Measurements from ENCODE around the gene HOXD9. TPM values are rescaled to one million over a fixed set of nuclear protein-coding genes. Genes with fewer than 3 reads are reported as not detected.

Gene HOXD9
- total RNA-seq, 1 donor from 2014 or later = not detected

GRCh38 chr2:176088937-176089842 is 33.3 kb upstream of the HOXD9 start:
- intact Hi-C loops (cut with micrococcal nuclease) = no loop called here
- no peaks in the 10 kb centered on the region for H3K9me3 Mint-ChIP-seq
- no peak for DNase-seq (ENCODE audit: low spot score)
- no peak overlapping the region for H3K27ac Mint-ChIP-seq
- H3K27me3 Mint-ChIP-seq (ENCODE audit: low read depth) = peaks cover 82% of the 10 kb centered on the region
- no peak overlapping the region for H3K4me3 Mint-ChIP-seq (ENCODE audit: low read depth)
- H3K4me1 Mint-ChIP-seq (ENCODE audit: low read depth) = peaks cover 10% of the 10 kb centered on the region
- no peaks in the 10 kb centered on the region for H3K36me3 Mint-ChIP-seq (ENCODE audit: low read depth)

GRCh38 chr2:176089843-176090395 is 32.6 kb upstream of the HOXD9 start:
- peaks cover 10% of the 10 kb centered on the region for H3K4me1 Mint-ChIP-seq (ENCODE audit: low read depth)
- no peak overlapping the region for H3K27ac Mint-ChIP-seq
- no peaks in the 10 kb centered on the region for H3K9me3 Mint-ChIP-seq
- intact Hi-C loops (cut with micrococcal nuclease) = no loop called here
- H3K27me3 Mint-ChIP-seq (ENCODE audit: low read depth) = peaks cover 82% of the 10 kb centered on the region
- no peak for DNase-seq (ENCODE audit: low spot score)
- no peak overlapping the region for H3K4me3 Mint-ChIP-seq (ENCODE audit: low read depth)
- no peaks in the 10 kb centered on the region for H3K36me3 Mint-ChIP-seq (ENCODE audit: low read depth)

- Mint-ChIP-seq H3K4me1 (ENCODE audit: low read depth) (peaks cover 10% of the 10 kb centered on the region), H3K36me3 (ENCODE audit: low read depth) (no peaks in the 10 kb centered on the region), H3K27ac (no peak overlapping the region), H3K27me3 (ENCODE audit: low read depth) (peaks cover 86% of the 10 kb centered on the region), H3K9me3 (no peaks in the 10 kb centered on the region), H3K4me3 (ENCODE audit: low read depth) (no peak overlapping the region)
- no peak for DNase-seq (ENCODE audit: low spot score)
- intact Hi-C loops (cut with micrococcal nuclease) = no loop called here
Observed at GRCh38 chr2:176090862-176091261, 31.7 kb upstream of the HOXD9 start.

- intact Hi-C loops (cut with micrococcal nuclease) = no loop called here
Observed at GRCh38 chr2:176091329-176092258, 30.9 kb upstream of the HOXD9 start.

GRCh38 chr2:176092270-176093144 is 30.0 kb upstream of the HOXD9 start, which contains the start of gene HOXD13:
TSS of gene HOXD13 (plus strand) at chr2:176092721. CDS start at chr2:176092891, 170 bp downstream.
- Mint-ChIP-seq H3K27me3 (ENCODE audit: low read depth) (peaks cover 89% of the 10 kb centered on the region), H3K4me1 (ENCODE audit: low read depth) (peaks cover 19% of the 10 kb centered on the region), H3K27ac (no peak within 1 kb of the TSS), H3K9me3 (no peaks in the 10 kb centered on the region), H3K4me3 (ENCODE audit: low read depth) (no peak within 1 kb of the TSS), H3K36me3 (ENCODE audit: low read depth) (no peaks in the 10 kb centered on the region)
- intact Hi-C loops (cut with micrococcal nuclease) = no loop called here
- no peak for DNase-seq (ENCODE audit: low spot score)

More at GRCh38 chr2:176091329-176092258, 30.9 kb upstream of the HOXD9 start:
- Mint-ChIP-seq H3K9me3 (no peaks in the 10 kb centered on the region), H3K36me3 (ENCODE audit: low read depth) (no peaks in the 10 kb centered on the region), H3K4me1 (ENCODE audit: low read depth) (peaks cover 12% of the 10 kb centered on the region), H3K27me3 (ENCODE audit: low read depth) (peaks cover 88% of the 10 kb centered on the region), H3K4me3 (ENCODE audit: low read depth) (no peak overlapping the region), H3K27ac (no peak overlapping the region)
- no peak for DNase-seq (ENCODE audit: low spot score)

GRCh38 chr2:176093145-176093897 is 29.2 kb upstream of the HOXD9 start:
- intact Hi-C loops (cut with micrococcal nuclease) = no loop called here
- Mint-ChIP-seq H3K36me3 (ENCODE audit: low read depth) (no peaks in the 10 kb centered on the region), H3K9me3 (no peaks in the 10 kb centered on the region), H3K4me3 (ENCODE audit: low read depth) (no peak overlapping the region), H3K27ac (peak overlapping the region; percentile 1), H3K4me1 (ENCODE audit: low read depth) (peaks cover 20% of the 10 kb centered on the region), H3K27me3 (ENCODE audit: low read depth) (peaks cover 89% of the 10 kb centered on the region)
- no peak for DNase-seq (ENCODE audit: low spot score)

- peaks cover 19% of the 10 kb centered on the region for H3K4me1 Mint-ChIP-seq (ENCODE audit: low read depth)
- peaks cover 89% of the 10 kb centered on the region for H3K27me3 Mint-ChIP-seq (ENCODE audit: low read depth)
- no peak overlapping the region for H3K4me3 Mint-ChIP-seq (ENCODE audit: low read depth)
- no peak for DNase-seq (ENCODE audit: low spot score)
- intact Hi-C loops (cut with micrococcal nuclease) = no loop called here
- H3K9me3 Mint-ChIP-seq = no peaks in the 10 kb centered on the region
- H3K36me3 Mint-ChIP-seq (ENCODE audit: low read depth) = no peaks in the 10 kb centered on the region
- peak overlapping the region; percentile 1 for H3K27ac Mint-ChIP-seq
Observed at GRCh38 chr2:176093898-176094249, 28.6 kb upstream of the HOXD9 start.

- no peak for DNase-seq (ENCODE audit: low spot score)
- Mint-ChIP-seq H3K27ac (no peak overlapping the region), H3K36me3 (ENCODE audit: low read depth) (no peaks in the 10 kb centered on the region), H3K9me3 (no peaks in the 10 kb centered on the region), H3K4me3 (ENCODE audit: low read depth) (no peak overlapping the region), H3K4me1 (ENCODE audit: low read depth) (peaks cover 19% of the 10 kb centered on the region), H3K27me3 (ENCODE audit: low read depth) (peaks cover 89% of the 10 kb centered on the region)
- intact Hi-C loops (cut with micrococcal nuclease) = no loop called here
Observed at GRCh38 chr2:176094349-176094748, 28.2 kb upstream of the HOXD9 start.

GRCh38 chr2:176095421-176095820 is 27.1 kb upstream of the HOXD9 start:
- Mint-ChIP-seq H3K27ac (no peak overlapping the region), H3K27me3 (ENCODE audit: low read depth) (peaks cover 86% of the 10 kb centered on the region), H3K4me1 (ENCODE audit: low read depth) (peaks cover 19% of the 10 kb centered on the region), H3K9me3 (no peaks in the 10 kb centered on the region), H3K4me3 (ENCODE audit: low read depth) (no peak overlapping the region), H3K36me3 (ENCODE audit: low read depth) (no peaks in the 10 kb centered on the region)
- no peak for DNase-seq (ENCODE audit: low spot score)
- intact Hi-C loops (cut with micrococcal nuclease) = loop anchor here (5.0 kb wide), 1 partner anchor 37 kb away; no protein-coding TSS in a partner anchor

- intact Hi-C loops (cut with micrococcal nuclease) = loop anchor here (2.0 to 5.0 kb wide), 4 partner anchors 14 to 730 kb away; partner anchors contain the start of gene EVX2
- Mint-ChIP-seq H3K9me3 (no peaks in the 10 kb centered on the region), H3K4me3 (ENCODE audit: low read depth) (peak overlapping the region; percentile 54), H3K36me3 (ENCODE audit: low read depth) (no peaks in the 10 kb centered on the region), H3K4me1 (ENCODE audit: low read depth) (peaks cover 19% of the 10 kb centered on the region), H3K27me3 (ENCODE audit: low read depth) (peaks cover 86% of the 10 kb centered on the region), H3K27ac (no peak overlapping the region)
- no peak for DNase-seq (ENCODE audit: low spot score)
Observed at GRCh38 chr2:176096243-176096985, 26.1 kb upstream of the HOXD9 start.

Data from activated T-helper 2 cell treated with anti-CD3 and anti-CD28 coated beads, Interferon-gamma antibody, Interleukin-2, Interleukin-4, amounts not matched to agents 10 μg/mL and 5 μg/mL and 100 μg/mL, durations not matched to agents 14 hours and 24 hours and 36 hours (primary cell).